ENCODE results near the gene CCDC194.

Gene CCDC194

GRCh38 chr19:17405250-17406045 lies 11.5 kb upstream of the CCDC194 start, which contains the start of gene BST2:
BST2 (minus strand) TSS chr19:17405630; CDS start chr19:17405575, 55 bp downstream.
- DNase-seq (ENCODE audit: low spot score) = peak; percentile 99

GRCh38 chr19:17404621-17405249 lies 10.7 kb upstream of the CCDC194 start:
- no peak for DNase-seq (ENCODE audit: low spot score)

GRCh38 chr19:17404015-17404414 lies 10.0 kb upstream of the CCDC194 start:
- DNase-seq (ENCODE audit: low spot score) = peak; percentile 64

- peak; percentile 68 for DNase-seq (ENCODE audit: low spot score)
These were observed 9.2 kb upstream of the CCDC194 start for GRCh38 chr19:17402982-17403855.

- DNase-seq (ENCODE audit: low spot score) = no peak
These were observed 7.6 kb upstream of the CCDC194 start for GRCh38 chr19:17401628-17402027.

- DNase-seq (ENCODE audit: low spot score) = no peak
These were observed 5.0 kb upstream of the CCDC194 start for GRCh38 chr19:17398902-17399527.

GRCh38 chr19:17394891-17395415 lies 957 bp upstream of the CCDC194 start:
- peak; percentile 74 for DNase-seq (ENCODE audit: low spot score)

- peak; percentile 49 for DNase-seq (ENCODE audit: low spot score)
These were observed 994 bp downstream of the CCDC194 start for GRCh38 chr19:17393002-17393401.

- DNase-seq (ENCODE audit: low spot score) = no peak
These were observed 2.4 kb downstream of the CCDC194 start for GRCh38 chr19:17391371-17392151.

- DNase-seq (ENCODE audit: low spot score) = peak; percentile 87
These were observed 3.2 kb downstream of the CCDC194 start for GRCh38 chr19:17390665-17391370.

GRCh38 chr19:17389957-17390664 lies 3.9 kb downstream of the CCDC194 start:
- no peak for DNase-seq (ENCODE audit: low spot score)

- DNase-seq (ENCODE audit: low spot score) = no peak
These were observed 4.7 kb downstream of the CCDC194 start for GRCh38 chr19:17389288-17389687.

- peak; percentile 46 for DNase-seq (ENCODE audit: low spot score)
These were observed 8.0 kb downstream of the CCDC194 start for GRCh38 chr19:17385878-17386611.

GRCh38 chr19:17380426-17381138 lies 13.4 kb downstream of the CCDC194 start:
- no peak for DNase-seq (ENCODE audit: low spot score)

GRCh38 chr19:17379221-17379631 lies 14.8 kb downstream of the CCDC194 start:
- no peak for DNase-seq (ENCODE audit: low spot score)

- DNase-seq (ENCODE audit: low spot score) = no peak
These were observed 15.7 kb downstream of the CCDC194 start for GRCh38 chr19:17378271-17378670.

- DNase-seq (ENCODE audit: low spot score) = no peak
These were observed 16.9 kb downstream of the CCDC194 start, which contains the start of gene PLVAP for GRCh38 chr19:17376935-17377600. PLVAP (minus strand) TSS chr19:17377342; CDS start chr19:17377288, 54 bp downstream.

Measured in RKO (cell line).